GM19372 (cell line): Measurements from ENCODE around the gene DGKA.
A peak's percentile ranks its signal among the peaks of the same experiment; 100 is the strongest.

Experiments
- ATAC-seq: cut with Tn5 transposase; IDR thresholded peaks from one replicate; pipeline ENCODE4 v1.9.1; 2021; ENCODE audit warnings: mild to moderate bottlenecking, low read depth, moderate library complexity; ENCODE audit not compliant: unreplicated experiment

The DGKA gene

GRCh38 chr12:55931317-55931779 lies 386 bp downstream of the DGKA start:
- no peak for ATAC-seq

DNA sequence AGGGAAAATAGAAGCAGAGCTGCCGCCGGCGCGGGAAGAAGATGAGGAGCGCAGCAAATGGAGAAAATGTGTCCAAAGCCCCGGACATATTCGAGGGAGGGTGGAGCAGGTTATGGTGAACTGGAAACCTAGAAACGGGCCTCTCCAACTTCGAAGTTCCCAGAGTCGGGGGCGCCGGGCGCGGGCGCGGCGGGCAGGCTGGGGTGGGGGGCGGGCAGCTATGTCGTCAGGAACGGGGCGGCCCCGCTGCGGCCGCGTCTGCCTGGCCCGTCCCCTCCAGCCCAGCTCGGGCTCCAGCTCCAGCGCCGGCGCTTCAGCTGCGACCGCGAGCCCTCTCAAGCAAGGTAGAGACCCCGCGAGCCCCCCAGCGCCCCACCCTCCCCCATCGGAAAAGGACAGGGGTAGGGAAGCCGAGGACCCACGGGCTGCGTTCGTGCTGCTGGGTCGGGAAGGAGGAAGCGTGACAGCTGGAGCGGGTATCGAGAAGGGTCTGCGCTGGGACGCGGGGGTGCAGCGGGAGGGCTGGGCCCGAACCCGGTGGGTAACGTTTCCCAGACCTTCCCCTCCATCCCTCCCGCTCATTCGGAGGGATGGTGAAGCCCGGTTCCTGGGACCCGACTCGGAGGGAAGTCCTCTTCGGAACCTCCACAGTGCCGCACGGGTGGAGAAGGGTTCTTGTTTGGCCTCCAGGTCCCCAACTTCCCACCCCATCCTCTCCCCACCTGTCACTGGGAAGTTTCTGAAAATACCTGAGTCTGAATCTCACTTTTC lies 1.0 kb downstream of the DGKA start:
- no peak for ATAC-seq

GRCh38 chr12:55932551-55932910 lies 1.6 kb downstream of the DGKA start:
- no peak for ATAC-seq

- ATAC-seq = no peak
Observed at GRCh38 chr12:55933169-55933798, 2.3 kb downstream of the DGKA start.

- no peak for ATAC-seq
Observed at GRCh38 chr12:55933799-55934742, 3.1 kb downstream of the DGKA start.

- ATAC-seq = no peak
Observed at GRCh38 chr12:55934773-55935172, 3.8 kb downstream of the DGKA start.

DNA sequence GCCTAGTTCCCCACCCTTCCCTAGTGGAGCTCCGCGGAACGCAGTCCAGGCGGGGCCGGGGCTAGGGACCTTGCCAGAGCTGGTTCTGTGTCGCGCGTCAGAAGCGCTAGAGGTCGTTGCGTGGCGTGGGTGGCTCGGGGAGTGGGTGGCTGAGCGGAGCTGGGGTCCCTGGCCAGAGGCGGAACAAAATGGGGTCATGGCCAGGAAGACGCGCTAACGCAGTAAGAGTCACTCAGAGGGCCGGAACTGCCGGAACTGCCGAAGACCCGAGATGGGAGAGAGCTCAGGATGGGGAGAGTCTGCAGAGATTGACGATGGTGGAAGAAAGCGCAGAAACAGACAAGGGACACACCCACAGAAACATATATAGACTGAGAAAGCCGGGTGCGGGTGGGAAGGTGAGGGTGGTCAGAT lies 4.8 kb downstream of the DGKA start:
- ATAC-seq = no peak

GRCh38 chr12:55937981-55938380 lies 7.0 kb downstream of the DGKA start:
- no peak for ATAC-seq

GRCh38 chr12:55938826-55939501 lies 8.0 kb downstream of the DGKA start:
- ATAC-seq = no peak

DNA sequence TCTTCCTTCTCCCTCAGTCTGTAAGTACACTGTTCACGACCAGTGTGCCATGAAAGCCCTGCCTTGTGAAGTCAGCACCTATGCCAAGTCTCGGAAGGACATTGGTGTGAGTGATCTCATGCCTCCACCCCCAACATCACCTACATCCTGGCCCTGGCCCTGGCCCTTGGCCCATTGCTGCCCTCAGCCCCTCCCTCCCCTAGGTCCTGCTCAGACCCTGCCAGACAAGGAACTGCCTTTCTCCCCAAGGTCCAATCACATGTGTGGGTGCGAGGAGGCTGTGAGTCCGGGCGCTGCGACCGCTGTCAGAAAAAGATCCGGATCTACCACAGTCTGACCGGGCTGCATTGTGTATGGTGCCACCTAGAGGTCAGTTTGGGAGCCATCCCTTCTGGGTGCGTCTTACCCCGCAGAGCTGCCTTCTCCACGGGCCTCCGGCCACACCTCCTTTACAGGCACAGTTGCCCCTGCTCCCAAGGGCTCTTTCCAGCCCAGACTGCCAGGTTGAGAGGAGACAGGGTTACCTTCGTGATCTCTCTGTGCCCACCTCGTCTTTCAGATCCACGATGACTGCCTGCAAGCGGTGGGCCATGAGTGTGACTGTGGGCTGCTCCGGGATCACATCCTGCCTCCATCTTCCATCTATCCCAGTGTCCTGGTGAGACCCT lies 9.2 kb downstream of the DGKA start:
- peak; percentile 98 for ATAC-seq

- ATAC-seq = no peak
Observed at GRCh38 chr12:55942055-55942454, 11.1 kb downstream of the DGKA start.

DNA sequence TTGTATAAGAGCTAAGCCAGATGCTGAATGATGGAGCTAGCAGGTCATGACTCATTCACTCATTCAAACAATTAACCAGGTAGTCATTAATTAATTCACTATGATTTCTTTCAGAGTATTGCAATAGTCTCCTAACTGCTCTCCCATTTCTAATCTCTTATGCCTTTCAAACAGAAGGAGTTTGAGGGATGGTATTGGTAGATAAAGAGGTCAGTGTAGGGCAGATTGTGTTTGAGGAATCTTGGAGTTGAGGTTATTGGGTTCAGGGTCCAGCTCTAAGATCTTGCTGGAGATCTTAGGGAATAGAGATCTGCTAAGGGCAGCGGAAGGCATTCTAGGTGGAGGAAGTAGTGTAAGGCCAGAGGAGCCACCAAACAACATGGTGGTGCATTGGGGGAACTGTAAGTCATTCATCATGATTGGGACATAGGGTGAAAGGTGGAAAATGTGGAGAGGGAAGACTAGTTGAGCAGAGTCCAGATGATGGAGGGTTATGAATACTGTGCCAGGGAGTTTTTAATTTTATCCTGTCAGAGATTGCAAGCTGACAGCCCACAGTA lies 11.7 kb downstream of the DGKA start:
- no peak for ATAC-seq

GRCh38 chr12:55946553-55946952 lies 15.6 kb downstream of the DGKA start:
- ATAC-seq = no peak

- ATAC-seq = no peak
Observed at GRCh38 chr12:55955344-55955743, 24.4 kb downstream of the DGKA start.

DNA sequence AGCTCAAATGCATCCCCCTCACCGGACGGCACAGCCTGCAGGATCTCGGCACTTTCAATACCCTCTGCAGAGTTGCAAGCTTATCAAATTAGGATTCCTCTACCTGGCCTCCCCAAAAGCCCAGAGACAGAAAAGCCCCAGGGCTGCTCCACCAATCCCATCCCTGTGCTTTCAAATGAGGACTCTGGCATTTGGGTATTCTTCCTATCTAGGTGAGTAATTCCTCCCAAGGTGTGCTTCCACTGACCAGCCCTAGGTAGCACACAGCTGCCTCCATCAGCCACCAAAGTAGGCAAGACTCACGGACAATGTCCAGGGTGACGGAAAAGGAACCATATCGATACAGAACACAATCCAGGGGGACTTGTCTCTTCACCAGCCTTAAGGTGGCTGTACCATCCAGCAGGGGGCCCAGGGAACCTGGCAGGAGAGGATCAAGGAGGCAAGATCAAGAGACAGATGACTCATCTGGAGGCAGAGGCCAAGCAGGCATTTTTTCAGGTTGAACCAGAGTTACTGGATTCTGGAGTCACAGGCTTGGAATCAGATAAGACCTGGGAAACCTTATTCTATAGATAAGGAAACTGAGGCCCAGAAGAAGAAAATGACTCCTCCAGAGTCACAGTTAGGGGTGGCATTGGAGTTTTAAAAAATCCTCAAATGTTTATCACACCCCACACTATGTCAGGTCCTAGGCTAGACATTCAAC lies 25.0 kb downstream of the DGKA start:
- ATAC-seq = no peak

- no peak for ATAC-seq
Observed at GRCh38 chr12:55957106-55957859, 26.3 kb downstream of the DGKA start.

GRCh38 chr12:55963760-55964159 lies 32.8 kb downstream of the DGKA start:
- ATAC-seq = no peak

- ATAC-seq = no peak
Observed at GRCh38 chr12:55965240-55965639, 34.3 kb downstream of the DGKA start.
